Measurements from ENCODE around the gene GAL3ST3.
"Not testable (repeated sequence)": the region's sequence is repeated elsewhere in the genome, so short reads cannot be mapped to it uniquely, and the experiment has no call there.

GAL3ST3 gene, protein sequence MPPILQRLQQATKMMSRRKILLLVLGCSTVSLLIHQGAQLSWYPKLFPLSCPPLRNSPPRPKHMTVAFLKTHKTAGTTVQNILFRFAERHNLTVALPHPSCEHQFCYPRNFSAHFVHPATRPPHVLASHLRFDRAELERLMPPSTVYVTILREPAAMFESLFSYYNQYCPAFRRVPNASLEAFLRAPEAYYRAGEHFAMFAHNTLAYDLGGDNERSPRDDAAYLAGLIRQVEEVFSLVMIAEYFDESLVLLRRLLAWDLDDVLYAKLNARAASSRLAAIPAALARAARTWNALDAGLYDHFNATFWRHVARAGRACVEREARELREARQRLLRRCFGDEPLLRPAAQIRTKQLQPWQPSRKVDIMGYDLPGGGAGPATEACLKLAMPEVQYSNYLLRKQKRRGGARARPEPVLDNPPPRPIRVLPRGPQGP

DNA sequence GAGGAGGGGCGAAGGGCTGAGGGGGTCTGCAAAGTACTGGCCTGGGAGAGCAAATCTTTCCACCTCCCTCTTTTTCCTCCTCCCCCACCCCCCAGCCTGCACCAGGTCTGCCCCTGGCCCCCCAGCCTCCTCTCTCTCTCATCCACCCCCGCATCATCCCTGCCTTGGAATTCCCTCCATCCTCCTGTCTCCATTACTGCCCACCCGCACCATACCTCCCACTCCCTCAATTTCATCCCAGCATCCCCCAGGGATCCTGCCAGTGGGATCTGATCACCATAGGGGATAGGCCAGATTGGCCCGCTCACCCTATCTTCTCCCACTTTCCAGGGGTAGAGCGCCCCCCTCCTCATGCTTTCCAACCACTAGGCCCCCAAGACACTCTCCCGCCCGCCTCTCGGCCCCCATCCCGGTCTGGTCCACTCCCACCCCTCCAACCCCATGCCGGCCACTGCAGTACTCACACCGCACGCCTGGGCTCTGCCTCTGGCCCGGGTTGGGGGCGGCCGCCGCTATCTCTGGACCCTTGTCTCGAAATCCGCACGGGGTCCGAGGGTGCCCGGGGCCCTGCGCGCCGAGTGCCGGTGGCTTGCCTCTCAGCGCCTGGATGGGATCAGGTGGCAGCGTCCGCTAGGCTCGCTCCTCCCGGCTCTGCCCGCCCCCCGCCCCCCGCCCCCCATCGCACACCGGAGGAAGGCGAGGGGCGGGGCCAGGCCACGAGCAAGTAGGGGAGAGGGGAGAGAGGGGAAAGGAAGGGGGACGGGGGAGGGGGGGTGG, at the start of gene GAL3ST3:
GAL3ST3 (minus strand) TSS at position 615 of the 777 bp plus-strand sequence. CDS start 3,746 bp downstream, outside the sequence.
- DNase-seq = no peak

DNA sequence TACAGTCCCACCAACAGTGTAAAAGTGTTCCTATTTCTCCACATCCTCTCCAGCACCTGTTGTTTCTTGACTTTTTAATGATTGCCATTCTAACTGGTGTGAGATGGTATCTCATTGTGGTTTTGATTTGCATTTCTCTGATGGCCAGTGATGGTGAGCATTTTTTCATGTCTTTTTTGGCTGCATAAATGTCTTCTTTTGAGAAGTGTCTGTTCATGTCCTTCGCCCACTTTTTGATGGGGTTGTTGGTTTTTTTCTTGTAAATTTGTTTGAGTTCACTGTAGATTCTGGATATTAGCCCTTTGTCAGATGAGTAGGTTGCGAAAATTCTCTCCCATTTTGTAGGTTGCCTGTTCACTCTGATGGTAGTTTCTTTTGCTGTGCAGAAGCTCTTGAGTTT, 43.2 kb upstream of the GAL3ST3 start:
- DNase-seq = not testable (repeated sequence)

GRCh38 chr11:66090288-66090687, 41.3 kb upstream of the GAL3ST3 start:
- DNase-seq = no peak

DNA sequence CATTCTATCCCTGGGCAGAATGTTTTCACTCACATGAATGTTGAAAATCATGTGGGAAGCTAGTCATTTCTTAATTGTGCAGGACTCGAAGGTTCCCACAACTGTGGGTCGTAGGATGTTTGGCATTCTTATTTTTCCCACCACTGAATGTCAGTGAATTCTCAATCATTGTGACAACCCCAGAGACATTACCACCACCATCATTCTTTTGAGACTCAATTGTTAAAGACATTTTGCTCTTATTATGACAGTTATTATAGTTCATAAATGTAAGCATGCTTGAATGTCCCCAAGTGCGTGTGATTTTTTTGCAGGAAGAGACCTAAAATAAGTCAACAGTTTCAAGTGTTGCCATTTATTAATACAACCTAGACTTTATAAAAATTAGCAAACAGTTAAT, 40.1 kb upstream of the GAL3ST3 start:
- no peak for DNase-seq

GRCh38 chr11:66087148-66087908, 38.4 kb upstream of the GAL3ST3 start:
- no peak for DNase-seq

DNA sequence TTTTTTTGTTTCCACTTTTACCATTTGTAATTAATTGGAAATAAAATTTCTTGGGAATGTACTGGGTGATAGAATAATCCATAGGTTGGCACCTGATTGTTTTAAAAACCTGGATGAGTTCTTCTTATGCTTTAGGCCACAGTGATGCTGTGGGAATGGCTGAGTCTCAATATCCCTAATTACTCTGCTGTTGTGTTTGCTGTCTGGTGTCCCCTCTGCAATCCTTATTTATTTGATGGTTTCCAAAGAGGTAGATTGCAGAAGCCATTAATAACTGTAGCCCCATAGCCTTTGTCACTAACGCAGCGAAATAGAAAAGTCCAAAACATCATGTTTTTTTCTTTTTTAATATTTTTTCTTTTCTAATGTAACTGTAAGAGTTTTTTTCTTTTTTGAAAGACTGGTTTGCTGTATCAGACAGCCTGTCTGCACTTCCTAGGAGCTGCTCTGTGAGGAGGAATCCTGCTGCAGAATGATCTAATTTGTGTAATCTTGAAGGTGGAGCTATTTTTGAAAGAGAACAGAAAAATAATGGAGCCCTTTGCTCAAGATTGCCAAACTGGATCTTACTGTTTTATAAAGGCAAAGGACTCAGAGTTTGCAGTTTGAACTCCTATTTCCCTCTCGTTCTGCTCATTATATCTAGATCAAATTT, 36.0 kb upstream of the GAL3ST3 start:
- DNase-seq = no peak

GRCh38 chr11:66083767-66084166, 34.8 kb upstream of the GAL3ST3 start:
- DNase-seq = no peak

DNA sequence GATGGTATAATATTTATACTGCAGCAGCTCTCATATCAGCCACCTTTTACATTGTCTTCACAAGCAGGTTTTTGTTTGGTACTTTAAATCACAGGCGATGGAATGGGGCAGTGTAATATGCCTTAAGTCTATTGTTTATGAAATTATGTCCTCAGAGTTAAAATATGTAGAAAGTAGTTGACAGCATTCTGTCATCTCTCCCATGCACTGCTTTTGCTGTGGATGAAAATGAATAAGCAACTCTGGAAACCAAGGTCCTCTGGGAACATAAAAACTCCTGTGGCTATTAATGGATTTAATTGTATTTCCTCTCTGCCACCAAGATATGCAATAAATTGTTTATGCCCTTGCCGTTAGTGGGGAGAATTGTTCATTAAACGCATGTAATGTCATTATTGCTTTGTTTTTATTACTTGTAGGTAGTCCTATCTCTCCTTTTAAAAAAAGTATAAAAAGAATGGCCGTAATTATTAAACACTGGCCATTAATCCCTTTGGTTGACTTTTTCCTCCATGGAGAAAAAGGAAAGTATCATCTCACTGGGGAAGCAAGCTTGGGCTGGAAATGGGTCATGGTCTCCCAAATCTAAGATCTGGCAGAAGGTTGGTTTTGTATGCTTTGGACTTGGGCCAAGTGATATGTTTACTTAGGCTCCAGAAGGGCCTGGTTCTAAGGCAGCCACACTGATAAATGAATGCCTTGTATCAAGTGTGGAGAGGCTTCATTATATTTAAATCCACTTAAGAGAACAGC, 34.2 kb upstream of the GAL3ST3 start:
- DNase-seq = no peak

- peak; percentile 68 for DNase-seq
Observed at GRCh38 chr11:66081505-66081904, 32.5 kb upstream of the GAL3ST3 start.

- DNase-seq = peak; percentile 58
Observed at GRCh38 chr11:66080055-66080817, 31.3 kb upstream of the GAL3ST3 start.

GRCh38 chr11:66078949-66079348, 30.0 kb upstream of the GAL3ST3 start:
- DNase-seq = not testable (repeated sequence)

DNA sequence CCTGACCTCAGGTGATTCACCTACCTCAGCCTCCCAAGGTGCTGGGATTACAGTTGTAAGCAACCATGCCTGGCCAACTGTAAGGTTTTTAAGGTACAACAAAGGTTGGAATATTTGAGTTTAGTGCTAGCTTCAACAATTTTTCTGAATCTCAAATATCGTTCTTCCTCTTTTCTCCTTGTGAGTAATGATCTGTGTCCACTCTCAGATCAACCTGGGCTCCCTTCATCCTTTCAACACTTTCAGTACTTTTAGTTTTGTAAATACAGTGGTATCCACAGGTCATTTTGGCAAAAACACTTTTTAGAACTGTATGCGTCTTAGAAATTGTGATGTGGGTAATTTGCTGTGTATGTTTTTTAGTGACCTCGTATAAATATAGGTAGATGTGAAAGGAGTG, 29.0 kb upstream of the GAL3ST3 start:
- DNase-seq = no peak

DNA sequence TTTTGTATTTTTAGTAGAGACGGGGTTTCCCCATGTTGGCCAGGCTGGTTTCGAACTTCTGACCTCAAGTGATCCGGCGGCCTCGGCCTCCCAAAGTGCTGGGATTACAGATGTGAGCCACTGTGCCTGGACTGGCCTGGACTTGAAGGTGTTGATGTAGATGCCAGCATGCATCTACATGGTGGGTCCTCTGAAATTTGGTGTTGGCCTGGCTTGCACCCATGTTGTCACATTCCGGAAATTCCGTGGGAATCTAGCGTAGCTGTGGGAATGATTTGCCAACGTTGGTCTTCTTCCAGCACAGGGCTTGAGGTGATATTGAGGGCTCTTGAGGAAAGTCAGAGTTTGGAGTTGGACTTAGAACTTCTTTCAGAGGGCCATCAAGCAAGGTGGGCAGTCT, 27.6 kb upstream of the GAL3ST3 start:
- no peak for DNase-seq

DNA sequence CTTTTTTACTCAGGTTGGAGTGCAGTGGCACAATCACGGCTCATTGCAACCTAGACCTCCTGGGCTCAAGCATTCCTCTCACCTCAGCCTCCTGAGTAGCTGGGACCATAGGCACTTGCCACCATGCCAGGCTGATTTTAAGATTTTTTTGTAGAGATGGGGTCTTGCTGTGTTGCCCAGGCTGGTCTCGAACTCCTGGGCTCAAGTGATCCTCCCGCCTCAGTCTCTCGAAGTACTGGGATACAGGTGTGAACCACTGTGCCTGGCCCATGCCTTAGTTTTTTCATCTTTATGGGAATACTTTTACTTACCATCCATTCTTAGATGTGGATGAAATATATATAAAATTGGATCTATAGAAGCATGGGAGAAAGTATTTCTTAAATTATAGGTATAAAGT, 26.3 kb upstream of the GAL3ST3 start:
- DNase-seq = no peak

- no peak for DNase-seq
Observed at GRCh38 chr11:66073669-66074068, 24.7 kb upstream of the GAL3ST3 start.

DNA sequence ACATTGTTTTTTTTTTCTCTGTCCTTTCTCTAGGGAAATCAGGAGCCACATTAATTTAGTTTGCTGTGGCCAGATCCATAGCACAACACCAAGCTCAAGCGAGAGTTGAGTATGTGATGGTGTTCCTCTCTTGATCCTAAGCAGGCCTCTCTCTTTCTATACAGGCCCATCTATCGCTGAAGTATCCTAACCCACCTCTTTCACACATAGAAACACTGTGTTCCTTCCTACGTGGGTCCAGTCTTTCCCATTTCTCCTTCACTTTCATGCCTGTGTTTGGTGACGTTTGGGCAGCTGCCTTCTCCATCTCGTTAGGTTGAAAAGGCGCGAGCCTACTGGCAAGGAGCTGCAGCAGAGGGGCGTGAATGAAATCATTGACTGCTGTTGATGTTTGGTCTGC, 23.6 kb upstream of the GAL3ST3 start:
- DNase-seq = no peak

DNA sequence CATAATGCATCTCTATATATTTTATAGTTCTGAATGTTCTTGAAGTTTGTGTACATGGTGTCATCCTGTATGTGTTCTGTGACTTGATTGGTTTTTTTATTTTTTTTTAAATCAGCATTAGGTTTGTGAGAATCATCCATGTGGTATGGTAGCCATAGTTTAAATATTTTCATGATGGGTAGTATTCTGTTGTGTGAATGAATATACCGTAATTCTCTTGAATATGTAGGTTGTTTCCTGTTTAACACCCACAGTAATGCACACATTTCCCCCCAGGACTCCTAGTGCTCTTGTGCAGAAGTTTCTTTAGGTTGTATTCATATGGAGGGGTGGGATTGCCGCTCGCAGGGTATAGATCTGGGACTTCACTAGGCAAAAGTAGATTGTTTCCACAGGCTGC, 23.1 kb upstream of the GAL3ST3 start:
- no peak for DNase-seq

DNA sequence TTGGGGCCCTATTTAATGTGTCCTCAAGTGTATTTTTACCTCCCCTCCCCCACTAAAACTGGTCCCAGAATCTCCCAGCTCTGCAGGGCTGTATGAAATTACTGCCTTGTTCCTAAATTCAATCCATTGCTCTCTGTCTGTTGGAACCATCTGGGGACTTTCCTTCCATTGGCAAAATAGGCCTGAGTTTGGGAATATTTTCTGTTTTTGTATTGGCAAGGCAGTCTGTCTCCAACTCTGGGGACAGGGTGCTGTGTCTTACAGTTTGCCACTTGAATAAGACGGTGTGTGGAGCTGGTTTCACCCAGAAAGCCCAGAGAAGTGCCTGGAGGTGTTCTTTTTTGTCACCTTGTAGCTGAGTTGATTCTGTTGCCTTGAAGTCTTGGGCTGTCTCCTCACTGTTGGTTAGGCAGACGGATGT, 22.4 kb upstream of the GAL3ST3 start:
- DNase-seq = no peak

DNA sequence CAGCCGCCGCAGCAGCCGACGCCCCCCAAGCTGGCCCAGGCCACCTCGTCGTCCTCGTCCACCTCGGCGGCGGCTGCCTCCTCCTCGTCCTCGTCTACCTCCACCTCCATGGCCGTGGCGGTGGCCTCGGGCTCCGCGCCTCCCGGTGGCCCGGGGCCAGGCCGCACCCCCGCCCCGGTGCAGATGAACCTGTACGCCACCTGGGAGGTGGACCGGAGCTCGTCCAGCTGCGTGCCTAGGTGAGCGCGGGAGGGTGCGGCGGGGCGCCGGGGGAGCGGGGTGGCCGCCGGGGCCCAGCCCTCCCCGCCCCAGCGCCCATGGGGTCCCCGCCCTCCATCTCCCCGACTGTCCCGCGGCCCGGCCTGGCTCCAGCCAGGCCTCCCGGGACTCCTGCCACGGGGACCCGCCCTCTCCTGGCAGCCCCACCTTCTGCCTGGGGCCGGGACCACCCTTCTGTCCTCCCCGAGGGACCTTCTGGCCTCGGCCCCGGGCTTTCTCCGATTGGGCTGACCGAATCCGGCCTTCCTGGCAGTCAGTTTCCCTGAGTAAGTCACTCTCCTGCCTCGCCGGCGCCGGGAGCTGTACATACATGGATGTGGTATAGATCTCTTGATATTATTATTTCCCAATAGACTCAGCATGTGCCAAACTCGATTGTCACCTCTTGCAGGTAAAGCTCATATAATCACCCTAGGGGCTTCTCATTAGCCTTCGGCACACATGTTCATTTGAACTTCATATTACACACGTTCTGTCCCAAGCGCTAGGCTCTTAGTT, 21.8 kb upstream of the GAL3ST3 start:
- peak; percentile 33 for DNase-seq

All from suppressor macrophage treated with lipopolysaccharide for 4 hours (primary cell).